Superior temporal gyrus (tissue), 1 donor: ENCODE data around the gene SLC11A1.

Experiments used
- DNase-seq: peaks from one replicate; pipeline ENCODE4 v3.0.0-alpha.2; 2016; ENCODE audit errors: extremely low spot score

SLC11A1 gene

DNA sequence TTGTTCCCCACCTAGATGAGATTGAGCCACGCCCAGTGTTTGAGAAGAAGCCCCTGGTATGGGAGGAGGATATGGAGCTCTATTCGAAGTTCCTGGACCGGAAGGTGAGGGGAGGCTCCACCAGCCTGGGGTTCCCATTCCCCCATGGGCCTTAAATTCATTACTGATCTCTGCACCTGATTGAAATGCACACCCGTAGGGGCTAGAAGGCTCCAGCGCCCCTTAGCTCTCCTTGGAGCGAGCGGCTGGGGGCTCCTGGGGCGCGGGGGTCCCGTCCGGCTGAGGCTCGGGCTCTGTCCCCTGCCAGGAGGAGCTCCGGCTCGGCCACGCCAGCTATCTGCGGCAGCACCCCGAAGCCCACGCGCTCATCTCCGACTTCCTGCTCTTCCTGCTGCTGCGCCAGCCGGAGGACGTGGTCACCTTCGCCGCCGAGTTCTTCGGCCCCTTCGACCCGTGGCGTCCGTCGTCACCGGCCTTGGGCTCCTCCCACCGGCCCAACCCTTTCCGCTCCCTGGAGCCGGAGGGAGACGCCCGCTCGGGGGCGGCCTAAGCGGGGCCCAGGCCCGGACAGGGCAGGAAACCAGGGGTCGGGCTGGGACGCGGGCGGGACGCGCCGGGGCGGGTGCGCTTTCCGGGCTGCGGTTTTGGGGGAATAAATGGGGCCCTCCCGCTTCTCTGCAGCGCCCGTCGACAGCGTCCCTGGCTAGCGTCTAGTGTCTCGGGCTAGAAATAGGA, 14.5 kb upstream of the SLC11A1 start:
- DNase-seq, result no peak

DNA sequence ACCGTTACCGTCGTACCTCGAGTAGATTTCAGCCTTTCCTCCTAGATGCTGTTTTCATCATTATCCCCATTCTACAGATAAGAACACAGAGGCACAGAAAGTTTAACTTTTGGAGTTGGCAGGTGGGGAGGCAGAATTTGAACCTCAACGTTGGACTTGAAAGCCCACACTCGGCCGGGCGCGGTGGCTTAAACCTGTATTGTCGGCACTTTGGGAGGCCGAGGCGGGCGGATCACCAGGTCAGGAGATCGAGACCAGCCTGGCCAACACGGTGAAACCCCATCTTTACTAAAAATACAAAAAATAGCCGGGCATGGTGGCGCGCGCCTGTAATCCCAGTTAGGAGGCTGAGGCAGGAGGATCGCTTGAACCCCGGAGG, 13.9 kb upstream of the SLC11A1 start:
- no peak for DNase-seq

DNA sequence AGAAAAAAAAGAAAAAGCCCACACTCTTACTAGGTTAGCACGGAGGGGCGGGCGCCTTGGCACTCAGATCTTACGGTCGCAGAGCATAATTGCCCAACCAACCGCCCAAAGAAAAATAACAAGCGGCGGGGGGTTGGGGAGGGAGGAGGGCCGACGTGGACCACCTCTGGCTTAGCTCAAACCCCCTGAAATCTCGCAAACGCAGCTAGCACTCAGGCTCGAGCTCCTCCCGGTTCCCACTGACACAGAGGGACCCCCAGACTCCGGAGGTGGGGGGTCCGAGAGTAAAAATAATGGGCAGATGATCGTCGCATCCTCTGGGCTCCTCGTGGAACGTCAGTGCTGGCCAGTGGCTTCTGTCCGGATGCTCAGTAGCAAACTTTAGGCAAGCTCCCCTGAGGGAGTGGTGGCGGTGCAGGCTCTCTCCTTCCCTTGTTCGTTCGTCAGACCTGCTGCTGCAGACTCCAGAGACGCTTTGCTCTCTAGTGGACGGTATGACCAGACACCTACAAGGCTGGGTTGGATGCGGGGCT, 13.4 kb upstream of the SLC11A1 start:
- no peak for DNase-seq

DNA sequence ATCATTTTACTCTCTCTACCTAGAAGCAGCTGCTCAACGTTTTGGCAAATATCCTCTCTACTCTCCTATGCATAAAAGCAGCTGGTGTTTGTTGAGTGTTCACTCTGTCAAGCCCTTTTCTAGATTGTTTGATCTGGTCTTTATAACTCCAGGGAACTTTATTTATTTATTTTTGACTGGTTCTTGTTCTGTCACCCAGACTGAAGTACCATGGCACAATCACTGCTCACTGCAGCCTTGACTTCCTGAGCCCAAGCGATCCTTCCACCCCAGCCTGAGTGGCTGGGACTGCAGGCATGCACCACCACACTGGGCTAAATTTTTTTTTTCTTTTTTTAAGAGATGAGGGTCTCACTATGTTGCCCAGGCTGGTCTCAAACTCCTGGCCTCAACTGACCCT, 12.7 kb upstream of the SLC11A1 start:
- no peak for DNase-seq

DNA sequence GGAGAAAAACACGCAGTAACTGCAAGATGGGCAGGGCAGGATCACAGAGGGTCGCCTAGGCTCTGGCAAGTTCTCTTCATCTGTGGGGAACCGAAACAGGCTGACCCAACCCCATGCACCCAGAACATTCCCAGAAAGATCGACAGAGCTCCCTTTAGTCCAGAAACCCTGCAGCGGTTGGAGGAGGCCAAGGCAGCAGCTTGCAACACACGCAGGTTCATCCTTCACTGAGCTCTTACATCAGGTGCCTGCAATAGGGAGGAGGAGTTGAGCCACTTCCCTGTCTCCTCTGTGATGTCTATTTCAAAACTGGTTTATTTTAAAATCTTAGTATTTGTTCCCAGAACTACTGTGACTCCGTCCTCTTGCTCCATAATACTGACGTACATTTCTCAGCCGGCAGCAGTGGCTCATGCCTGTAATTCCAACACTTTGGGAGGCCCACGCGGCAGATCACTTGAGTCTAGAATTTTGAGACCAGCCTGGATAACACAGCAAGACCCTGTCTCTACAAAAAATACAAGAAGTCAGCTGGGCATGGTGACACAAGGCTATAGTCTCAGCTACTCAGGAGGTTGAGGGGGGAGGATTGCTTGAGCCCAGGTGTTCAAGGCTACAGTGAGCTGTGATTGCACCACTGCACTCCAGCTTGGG, 11.5 kb upstream of the SLC11A1 start:
- DNase-seq, result peak; percentile 53

DNA sequence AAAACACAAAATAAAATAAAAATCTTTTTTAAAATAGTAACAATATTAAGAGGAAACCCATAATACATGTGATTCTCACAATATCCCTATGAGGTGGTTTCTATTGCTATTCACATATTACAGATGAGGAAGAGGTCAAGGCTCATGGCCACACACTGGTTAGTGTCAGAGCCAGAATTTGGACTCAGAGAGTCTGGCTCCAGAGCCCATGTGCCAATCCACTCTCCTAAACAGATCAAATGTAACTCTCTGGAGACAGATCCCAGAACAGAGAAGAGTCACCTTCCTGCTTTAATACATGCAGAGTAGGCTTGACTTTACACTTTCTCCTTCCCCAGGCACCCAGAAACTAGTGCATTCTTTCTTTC, 10.1 kb upstream of the SLC11A1 start:
- DNase-seq, result no peak

DNA sequence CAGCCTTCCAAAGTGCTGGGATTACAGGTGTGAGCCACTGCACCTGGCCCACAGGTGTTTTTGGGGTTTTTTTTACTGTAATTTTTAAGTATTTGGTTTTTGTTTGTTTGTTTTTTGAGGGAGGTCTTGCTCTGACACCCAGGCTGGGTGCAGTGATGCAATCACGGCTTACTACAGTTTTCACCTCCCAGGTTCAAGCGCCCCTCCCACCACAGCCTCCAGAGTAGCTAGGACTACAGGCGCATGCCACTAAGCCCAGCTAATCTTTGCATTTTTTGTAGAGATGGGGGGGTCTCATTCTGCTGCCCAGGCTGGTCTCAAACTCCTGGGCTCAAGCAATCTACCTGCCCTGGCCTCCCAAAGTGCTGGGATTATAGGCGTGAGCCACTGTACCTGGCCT, 7.3 kb upstream of the SLC11A1 start:
- DNase-seq, result no peak

DNA sequence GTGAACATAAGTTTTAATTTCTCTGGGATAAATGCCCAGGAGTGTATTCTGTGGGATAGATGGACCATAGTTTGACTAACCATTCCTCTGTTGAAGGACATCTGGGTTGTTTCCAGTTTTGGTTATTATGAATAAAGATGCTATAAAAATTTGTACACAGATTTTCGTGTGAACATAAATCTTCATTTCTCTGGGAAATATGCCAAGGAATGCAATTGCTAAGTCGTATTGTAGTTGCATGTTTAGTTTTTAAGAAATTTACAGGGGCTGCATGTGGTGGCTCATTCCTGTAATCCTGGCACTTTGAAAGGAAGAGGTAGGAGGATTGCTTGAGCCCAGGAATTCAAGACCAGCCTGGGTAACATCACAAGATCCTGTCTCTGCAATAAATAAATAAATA, 6.9 kb upstream of the SLC11A1 start:
- no peak for DNase-seq

DNA sequence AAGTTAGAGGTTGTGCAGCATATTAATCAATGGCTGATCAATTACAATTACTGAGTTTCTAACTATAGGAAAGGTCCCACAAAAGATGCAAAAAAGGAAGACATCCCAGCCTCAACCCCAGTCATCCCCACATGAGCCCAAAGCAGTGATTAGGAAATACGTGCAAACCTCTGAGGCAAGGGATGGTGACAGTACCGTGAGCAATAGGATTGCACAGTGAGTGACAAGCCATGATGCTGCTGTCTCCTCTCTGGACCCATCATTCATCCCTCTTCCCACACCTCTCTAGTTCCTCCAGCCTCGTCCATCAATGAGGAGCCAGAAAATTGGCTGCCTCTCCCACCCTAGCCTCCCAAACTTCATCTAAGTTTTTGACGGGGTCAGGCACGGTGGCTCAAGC, 4.0 kb upstream of the SLC11A1 start:
- no peak for DNase-seq

DNA sequence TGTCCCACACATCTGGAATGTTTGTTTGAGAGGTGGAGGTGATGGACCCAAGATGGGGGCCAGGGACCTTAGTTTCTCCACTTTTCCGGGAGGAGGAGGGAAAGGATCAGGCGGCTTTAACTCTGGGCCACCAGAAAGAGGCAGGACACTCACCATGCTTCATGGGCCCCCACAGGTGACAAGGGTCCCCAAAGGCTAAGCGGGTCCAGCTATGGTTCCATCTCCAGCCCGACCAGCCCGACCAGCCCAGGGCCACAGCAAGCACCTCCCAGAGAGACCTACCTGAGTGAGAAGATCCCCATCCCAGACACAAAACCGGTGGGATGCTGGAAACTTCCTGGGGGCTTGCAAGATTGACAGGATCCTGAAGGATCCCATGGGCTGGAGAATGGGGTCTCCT, 712 bp downstream of the SLC11A1 start:
- DNase-seq, result no peak

DNA sequence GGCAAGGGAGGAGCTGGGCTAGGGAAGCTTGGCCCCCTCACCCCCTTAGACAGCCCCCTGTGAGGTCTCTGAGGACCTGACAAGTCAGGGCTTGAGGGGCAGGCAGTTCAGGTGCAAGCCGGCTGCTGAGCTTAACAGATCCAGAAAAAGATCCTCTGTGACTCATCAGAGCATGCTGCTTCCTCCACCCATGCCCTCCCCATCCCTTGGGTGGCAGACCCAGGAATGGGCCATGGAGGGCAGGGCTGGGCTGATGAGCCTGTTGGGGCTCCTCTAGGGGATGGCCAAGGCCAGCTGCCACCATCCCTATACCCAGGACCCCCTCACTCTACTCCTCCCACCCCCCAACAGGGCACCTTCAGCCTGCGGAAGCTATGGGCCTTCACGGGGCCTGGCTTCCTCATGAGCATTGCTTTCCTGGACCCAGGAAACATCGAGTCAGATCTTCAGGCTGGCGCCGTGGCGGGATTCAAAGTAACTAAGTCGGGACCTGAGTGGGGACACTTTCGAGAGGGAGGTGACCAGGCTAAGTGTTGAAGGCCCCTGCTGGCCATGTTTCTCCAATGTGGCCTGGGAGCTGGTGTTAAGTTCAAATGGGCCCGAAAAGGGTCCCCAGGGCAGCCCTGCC, 1.9 kb downstream of the SLC11A1 start:
- DNase-seq, result no peak

DNA sequence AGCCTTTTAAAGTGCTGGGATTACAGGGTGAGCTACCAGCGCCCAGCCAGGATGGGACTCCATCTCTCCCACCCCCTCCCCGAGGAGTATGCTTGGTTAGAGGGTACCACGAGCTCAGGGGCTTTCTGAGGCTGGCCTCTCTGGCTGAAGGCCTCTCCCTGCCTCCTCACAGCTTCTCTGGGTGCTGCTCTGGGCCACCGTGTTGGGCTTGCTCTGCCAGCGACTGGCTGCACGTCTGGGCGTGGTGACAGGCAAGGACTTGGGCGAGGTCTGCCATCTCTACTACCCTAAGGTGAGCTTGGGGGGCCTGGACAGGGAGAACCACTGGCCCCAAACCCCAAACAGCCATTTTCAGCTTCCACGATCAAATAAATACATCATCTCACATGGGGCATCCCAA, 2.9 kb downstream of the SLC11A1 start:
- DNase-seq, result no peak

DNA sequence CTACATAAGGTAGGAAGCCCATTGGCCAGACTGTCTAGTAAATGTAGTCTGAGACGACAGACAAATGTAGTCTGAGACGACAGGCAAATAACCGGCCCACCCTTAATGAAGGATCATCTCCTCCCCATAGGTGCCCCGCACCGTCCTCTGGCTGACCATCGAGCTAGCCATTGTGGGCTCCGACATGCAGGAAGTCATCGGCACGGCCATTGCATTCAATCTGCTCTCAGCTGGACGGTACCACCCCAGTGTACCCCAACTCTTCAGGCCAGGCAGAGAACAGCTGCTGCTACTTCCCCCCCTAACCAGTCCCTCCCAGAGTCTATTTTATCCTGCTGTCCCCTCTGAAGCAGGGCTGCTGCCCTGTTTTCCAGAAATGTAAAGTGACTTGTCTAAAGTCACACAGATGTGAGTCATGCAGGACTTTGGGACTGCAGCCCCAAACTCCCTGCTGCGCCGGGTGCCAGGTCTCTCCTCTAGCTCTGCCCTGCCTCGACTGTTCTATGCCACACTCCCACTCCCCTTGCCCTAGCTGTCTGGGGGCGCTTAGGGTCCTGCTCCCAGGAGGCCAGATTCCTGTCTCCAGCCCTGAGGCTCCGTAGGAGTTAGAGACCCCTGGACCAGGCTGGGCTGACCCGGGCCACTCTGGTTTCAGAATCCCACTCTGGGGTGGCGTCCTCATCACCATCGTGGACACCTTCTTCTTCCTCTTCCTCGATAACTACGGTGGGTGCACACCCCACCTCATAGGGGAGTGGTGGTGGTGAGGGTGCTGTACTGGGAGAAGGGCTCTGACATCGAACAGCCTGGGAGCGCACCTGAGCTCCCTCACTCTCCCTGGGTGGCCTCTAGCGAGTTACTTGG, 4.7 kb downstream of the SLC11A1 start:
- DNase-seq, result no peak

DNA sequence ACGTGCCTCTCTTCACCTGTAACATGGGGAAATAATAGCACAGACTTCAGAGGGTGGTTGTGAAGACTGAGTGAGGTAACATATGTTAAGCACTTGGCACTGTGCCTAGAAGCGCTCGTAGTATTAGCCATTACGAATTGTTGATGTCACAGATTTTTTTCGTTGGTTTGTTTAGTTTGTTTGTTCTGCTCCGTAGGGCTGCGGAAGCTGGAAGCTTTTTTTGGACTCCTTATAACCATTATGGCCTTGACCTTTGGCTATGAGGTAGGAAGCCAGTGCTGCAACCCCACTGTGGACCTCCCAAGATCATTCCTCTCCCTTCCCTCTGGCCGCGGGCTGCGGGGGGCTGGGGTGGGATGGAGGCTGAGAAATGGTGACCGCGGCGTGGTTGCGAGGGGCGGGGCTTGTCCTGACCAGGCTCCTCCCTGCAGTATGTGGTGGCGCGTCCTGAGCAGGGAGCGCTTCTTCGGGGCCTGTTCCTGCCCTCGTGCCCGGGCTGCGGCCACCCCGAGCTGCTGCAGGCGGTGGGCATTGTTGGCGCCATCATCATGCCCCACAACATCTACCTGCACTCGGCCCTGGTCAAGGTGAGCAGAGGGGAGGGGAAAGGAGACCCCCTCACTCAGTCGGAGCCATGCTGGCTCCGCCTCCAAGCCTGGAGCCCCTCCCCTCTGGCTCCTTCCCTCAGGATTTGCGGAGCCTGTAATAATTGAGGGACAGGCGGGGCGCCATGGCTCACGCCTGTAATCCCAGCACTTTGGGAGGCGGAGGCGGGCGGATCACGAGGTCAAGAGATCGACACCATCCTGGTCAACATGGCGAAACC, 5.5 kb downstream of the SLC11A1 start:
- no peak for DNase-seq

DNA sequence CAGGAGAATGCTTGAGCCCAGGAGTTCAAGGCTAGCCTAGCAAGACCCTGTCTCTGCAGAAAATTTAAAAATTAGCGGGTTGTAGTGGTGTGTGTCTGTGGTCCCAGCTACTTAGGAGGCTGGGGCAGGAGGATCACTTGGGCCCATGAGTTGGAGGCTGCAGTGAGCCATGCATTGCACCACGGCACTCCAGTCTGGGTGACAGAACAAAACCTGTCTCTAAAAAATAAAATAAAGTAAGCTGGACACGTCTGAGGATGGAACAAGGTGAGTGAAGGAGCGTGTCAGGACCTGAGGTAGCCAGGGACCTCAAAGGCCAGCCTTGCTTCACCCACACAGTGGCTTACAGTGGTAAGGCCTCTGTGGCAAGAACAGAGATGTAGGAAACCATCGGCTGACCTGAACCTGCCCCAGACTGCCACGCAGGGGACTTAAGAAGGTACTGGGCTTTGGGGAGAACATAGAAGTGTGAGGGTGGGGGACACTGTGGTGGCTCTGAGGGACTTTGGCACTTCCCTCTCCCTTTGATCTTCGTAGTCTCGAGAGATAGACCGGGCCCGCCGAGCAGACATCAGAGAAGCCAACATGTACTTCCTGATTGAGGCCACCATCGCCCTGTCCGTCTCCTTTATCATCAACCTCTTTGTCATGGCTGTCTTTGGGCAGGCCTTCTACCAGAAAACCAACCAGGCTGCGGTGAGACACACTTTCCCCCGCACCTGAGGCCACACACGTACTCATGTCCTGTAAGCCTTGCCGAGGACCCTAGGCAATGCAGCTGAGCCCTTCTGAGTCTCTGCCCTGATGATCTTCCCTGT, 7.5 kb downstream of the SLC11A1 start:
- DNase-seq, result no peak

DNA sequence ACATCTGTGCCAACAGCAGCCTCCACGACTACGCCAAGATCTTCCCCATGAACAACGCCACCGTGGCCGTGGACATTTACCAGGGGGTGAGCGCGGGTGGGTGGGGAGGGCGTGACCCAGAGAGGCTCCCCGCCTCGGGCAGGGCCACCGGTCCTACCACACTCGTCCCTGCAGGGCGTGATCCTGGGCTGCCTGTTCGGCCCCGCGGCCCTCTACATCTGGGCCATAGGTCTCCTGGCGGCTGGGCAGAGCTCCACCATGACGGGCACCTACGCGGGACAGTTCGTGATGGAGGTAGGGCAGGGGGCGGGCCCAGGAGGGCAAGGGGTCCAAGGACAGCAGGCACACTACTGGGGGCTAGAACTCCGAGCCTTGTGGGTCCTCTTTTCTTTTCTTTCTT, 9.1 kb downstream of the SLC11A1 start:
- no peak for DNase-seq

DNA sequence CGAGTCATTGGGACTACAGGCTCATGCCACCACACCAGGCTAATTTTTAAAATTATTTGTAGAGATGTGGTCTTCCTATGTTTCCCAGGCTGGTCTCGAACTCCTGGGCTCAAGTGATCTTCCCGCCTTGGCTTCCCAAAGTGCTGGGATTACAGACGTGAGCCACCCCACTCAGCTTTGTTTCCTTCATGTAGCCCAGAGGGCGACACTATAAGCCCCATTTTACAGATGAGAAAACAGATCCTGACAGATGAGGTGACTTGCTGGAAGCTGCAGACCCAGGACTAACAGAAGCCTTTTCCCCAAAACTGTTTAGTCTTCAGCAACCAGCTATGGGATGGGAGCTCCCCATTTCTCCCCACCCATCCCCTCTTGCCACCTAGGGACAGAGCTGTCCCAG, 10.4 kb downstream of the SLC11A1 start:
- no peak for DNase-seq

DNA sequence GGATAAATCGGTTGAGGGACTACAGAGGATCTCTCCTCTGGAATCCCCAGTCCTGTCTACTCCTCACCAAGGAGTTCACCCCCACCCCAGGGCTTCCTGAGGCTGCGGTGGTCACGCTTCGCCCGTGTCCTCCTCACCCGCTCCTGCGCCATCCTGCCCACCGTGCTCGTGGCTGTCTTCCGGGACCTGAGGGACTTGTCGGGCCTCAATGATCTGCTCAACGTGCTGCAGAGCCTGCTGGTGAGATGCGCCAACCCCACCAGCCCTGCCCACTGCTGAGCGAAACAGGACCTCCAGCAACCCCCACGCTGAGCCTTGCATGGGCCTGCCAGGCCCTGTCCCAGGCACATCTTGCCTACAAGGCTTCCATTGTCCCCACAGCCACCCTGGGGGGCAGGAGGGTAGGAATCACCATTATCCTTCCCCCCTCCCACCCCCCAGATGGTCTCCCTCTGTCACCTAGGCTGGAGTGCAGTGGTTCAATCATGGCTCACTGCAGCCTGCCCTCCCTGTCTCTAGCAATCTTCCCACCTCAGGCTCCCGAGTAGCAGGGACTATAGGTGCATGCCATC, 10.9 kb downstream of the SLC11A1 start:
- DNase-seq, result no peak

DNA sequence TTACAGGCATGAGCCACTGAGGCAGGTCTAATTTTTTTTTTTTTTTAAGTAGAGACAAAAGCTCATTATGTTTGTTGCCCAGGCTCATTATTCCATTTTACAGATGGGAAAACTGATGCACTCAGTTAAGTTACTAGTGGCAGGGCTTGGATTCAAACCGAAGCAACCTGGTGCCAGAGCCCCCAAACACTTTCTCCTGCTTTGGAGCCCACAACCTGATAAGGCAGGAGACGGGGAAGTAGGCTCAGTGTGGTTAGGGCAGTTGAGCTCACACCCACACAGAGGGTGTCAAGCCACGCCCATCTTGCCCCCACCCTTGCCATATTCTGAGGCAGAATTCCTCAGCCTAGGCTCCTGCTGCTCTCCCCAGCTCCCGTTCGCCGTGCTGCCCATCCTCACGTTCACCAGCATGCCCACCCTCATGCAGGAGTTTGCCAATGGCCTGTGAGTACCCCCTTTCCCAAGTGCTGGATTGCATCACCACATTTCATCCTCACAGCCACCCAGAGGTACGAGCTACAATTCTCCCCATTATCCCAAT, 11.7 kb downstream of the SLC11A1 start:
- DNase-seq, result no peak
